Parathyroid adenoma (tissue), 2 donors: ENCODE measurements around the gene REV1.

Experiments used
- H2AFZ ChIP-seq: fragments of 300-600 bp; sonication (generic); one replicate; pipeline ENCODE4 v1.7.0; 2017; ENCODE audit warnings: antibody characterized with exemption, mild to moderate bottlenecking
- H3K27ac ChIP-seq: fragments of 300-600 bp; sonication (generic); one replicate; pipeline ENCODE4 v1.7.0; 2017
- H3K27me3 ChIP-seq: fragments of 300-600 bp; sonication (generic); one replicate; pipeline ENCODE4 v1.7.0; 2017; ENCODE audit warnings: low read length; ENCODE audit not compliant: control insufficient read depth, insufficient read depth
- H3K36me3 ChIP-seq: fragments of 300-600 bp; sonication (generic); one replicate; pipeline ENCODE4 v1.7.0; 2017; ENCODE audit warnings: low read length; ENCODE audit not compliant: control insufficient read depth, insufficient read depth
- H3K4me1 ChIP-seq: fragments of 300-600 bp; sonication (generic); one replicate; pipeline ENCODE4 v1.7.0; 2017; ENCODE audit warnings: control low read depth
- H3K4me2 ChIP-seq: fragments of 300-600 bp; sonication (generic); one replicate; pipeline ENCODE4 v1.7.0; 2017; ENCODE audit warnings: low read length
- H3K4me3 ChIP-seq: fragments of 300-600 bp; sonication (generic); one replicate; pipeline ENCODE4 v1.7.0; 2017; ENCODE audit warnings: low read depth, low read length
- H3K79me2 ChIP-seq: fragments of 300-600 bp; sonication (generic); one replicate; pipeline ENCODE4 v1.7.0; 2017; ENCODE audit warnings: control low read depth
- H3K9ac ChIP-seq: fragments of 300-600 bp; sonication (generic); one replicate; pipeline ENCODE4 v1.7.0; 2017; ENCODE audit warnings: mild to moderate bottlenecking
- H3K9me3 ChIP-seq: fragments of 300-600 bp; sonication (generic); one replicate; pipeline ENCODE4 v1.7.0; 2017; ENCODE audit warnings: low read length; ENCODE audit not compliant: control insufficient read depth
- TF ChIP-seq, protein P1 (sequence below): fragments of 300-600 bp; sonication (generic); IDR thresholded peaks from one replicate; pipeline ENCODE4 v1.7.0; 2017; ENCODE audit warnings: antibody characterized with exemption, mild to moderate bottlenecking
- donor health status: primary hyperparathyroidism.

Gene REV1

DNA sequence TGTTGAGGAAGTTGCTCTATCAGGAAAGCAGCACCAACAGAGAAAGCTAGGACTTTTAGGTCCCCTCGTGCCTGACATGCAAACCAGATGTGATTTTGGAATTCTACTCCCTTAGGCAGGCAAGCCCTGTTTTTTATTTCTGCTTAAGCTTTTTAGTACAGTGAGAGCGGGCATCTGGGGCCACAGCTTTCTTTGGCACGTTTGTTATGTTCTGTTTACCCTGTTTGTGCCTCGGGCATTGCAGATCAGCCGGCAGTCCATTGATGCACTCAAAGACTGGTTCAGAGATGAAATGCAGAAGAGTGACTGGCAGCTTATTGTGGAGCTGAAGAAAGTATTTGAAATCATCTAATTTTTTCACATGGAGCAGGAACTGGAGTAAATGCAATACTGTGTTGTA lies 90.8 kb downstream of the REV1 start:
- Histone ChIP-seq H3K4me3 (no peak overlapping the region), H3K9ac (no peak overlapping the region), H3K4me1 (no peaks in the 10 kb centered on the region), H3K36me3 (no peaks in the 10 kb centered on the region), H3K4me2 (no peak overlapping the region), H3K27me3 (no peaks in the 10 kb centered on the region), H3K27ac (no peak overlapping the region), H3K9me3 (no peaks in the 10 kb centered on the region), H2AFZ (no peak overlapping the region), H3K79me2 (no peaks in the 10 kb centered on the region)
- TF ChIP-seq, protein P1, sequence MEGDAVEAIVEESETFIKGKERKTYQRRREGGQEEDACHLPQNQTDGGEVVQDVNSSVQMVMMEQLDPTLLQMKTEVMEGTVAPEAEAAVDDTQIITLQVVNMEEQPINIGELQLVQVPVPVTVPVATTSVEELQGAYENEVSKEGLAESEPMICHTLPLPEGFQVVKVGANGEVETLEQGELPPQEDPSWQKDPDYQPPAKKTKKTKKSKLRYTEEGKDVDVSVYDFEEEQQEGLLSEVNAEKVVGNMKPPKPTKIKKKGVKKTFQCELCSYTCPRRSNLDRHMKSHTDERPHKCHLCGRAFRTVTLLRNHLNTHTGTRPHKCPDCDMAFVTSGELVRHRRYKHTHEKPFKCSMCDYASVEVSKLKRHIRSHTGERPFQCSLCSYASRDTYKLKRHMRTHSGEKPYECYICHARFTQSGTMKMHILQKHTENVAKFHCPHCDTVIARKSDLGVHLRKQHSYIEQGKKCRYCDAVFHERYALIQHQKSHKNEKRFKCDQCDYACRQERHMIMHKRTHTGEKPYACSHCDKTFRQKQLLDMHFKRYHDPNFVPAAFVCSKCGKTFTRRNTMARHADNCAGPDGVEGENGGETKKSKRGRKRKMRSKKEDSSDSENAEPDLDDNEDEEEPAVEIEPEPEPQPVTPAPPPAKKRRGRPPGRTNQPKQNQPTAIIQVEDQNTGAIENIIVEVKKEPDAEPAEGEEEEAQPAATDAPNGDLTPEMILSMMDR = no peak

DNA sequence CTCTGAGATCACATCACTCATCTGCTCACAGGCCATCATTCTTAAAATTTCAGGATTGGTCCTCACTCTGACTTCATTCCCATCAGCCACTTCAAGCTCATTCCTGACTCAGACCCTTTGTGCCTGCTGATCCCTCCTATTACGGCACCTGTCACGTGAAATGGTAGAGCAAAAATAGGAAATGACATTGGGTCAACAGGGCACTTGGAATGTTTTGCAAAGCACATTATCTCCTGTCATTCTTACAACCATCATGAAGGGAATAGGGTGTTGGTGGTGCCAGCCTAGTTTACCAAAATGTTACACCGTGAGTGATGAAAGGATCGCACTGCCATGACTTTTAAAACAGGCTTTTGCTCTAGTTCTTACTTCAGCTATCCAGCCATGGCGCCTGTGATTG lies 91.5 kb downstream of the REV1 start:
- Histone ChIP-seq H3K4me3 (no peak overlapping the region), H3K27ac (no peak overlapping the region), H3K9me3 (no peaks in the 10 kb centered on the region), H3K79me2 (no peaks in the 10 kb centered on the region), H2AFZ (no peak overlapping the region), H3K27me3 (no peaks in the 10 kb centered on the region), H3K4me1 (no peaks in the 10 kb centered on the region), H3K36me3 (no peaks in the 10 kb centered on the region), H3K4me2 (no peak overlapping the region), H3K9ac (no peak overlapping the region)
- TF ChIP-seq, protein P1 = no peak

DNA sequence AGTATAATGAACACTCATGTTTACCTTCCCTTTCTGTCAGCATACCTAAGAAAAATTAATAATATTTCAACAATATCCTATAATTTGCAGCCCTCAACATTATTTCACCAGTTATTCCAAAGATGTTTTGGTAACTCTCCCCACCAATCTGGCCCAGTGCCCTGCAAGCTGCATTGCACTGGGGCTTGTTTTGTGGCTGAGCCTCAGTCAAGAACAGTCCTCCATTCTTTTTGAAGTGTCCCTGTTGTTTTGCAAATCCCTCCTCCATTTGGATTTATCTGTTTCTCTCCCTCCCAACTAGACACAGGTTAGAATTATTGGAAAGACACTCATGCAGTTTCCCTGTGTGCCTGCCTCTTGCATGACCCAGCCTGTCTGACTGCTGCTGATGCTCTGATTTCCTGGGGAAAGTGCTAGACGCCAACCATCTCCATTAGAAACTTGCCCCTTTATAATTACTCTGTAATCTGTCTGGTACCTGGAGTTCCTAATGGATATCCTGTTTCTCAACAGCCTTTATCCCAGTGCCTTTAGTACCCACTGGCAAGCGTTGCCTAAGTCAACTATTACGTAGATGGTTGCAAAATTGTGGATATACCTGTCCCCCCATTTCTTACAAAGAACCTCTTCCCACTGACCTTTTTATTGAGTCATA lies 92.4 kb downstream of the REV1 start:
- H3K4me1 ChIP-seq = no peaks in the 10 kb centered on the region
- no peak overlapping the region for H3K9ac ChIP-seq
- H3K79me2 ChIP-seq = no peaks in the 10 kb centered on the region
- H3K36me3 ChIP-seq = no peaks in the 10 kb centered on the region
- H3K27ac ChIP-seq = no peak overlapping the region
- H3K9me3 ChIP-seq = no peaks in the 10 kb centered on the region
- H2AFZ ChIP-seq = no peak overlapping the region
- TF ChIP-seq, protein P1 = no peak
- H3K27me3 ChIP-seq = no peaks in the 10 kb centered on the region
- H3K4me2 ChIP-seq = no peak overlapping the region
- H3K4me3 ChIP-seq = no peak overlapping the region

DNA sequence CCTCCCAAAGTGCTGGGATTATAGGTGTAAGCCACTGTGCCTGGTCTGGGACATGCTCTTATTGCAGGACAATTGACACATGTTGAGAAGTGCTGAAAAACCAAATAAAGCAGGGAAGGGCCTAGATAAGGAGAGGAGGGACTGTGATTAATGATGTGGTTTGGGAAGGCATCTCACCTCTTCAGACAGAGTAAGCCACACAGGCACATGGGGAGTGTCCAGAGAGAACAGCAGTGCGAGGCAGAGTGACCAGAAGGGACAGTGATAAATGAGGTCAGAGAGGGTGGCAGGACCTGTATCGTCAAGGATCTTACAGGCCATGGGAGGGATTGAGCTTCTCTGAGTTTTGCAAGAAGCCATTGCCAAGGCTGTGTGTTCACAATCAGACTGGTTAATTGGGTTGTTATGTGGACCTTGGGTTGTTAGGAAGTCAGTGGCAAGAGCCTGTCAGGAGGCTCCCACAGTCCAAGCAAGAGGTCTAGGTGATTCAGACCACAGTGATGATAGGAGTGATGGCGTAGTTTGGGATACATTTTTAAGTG lies 94.2 kb downstream of the REV1 start:
- Histone ChIP-seq H3K79me2 (no peaks in the 10 kb centered on the region), H3K9me3 (no peaks in the 10 kb centered on the region), H3K4me2 (no peak overlapping the region), H3K4me1 (no peaks in the 10 kb centered on the region), H3K9ac (no peak overlapping the region), H3K27ac (no peak overlapping the region), H3K4me3 (no peak overlapping the region), H2AFZ (no peak overlapping the region), H3K27me3 (no peaks in the 10 kb centered on the region), H3K36me3 (no peaks in the 10 kb centered on the region)
- TF ChIP-seq, protein P1 = no peak

DNA sequence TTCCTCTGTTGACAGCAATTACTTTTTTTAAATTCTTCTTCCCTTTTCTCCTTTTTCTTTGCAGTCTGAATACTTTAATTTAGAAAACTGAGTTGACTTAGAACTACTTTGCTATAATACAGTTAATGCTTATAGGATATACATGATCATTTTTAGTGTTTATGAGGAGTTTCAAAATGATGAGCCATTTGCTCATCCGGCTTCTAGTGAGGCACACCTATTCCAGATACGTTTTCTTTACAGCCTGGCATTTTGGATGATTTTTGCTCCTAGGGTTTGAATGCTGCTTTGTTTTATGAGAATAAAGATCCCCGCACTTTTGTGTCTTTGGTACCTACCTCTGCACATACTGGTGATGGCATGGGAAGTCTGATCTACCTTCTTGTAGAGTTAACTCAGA lies 99.9 kb downstream of the REV1 start:
- Histone ChIP-seq H2AFZ (no peak overlapping the region), H3K27ac (no peak overlapping the region), H3K4me2 (no peak overlapping the region), H3K9me3 (no peaks in the 10 kb centered on the region), H3K9ac (no peak overlapping the region), H3K36me3 (no peaks in the 10 kb centered on the region), H3K27me3 (no peaks in the 10 kb centered on the region), H3K79me2 (no peaks in the 10 kb centered on the region), H3K4me1 (no peaks in the 10 kb centered on the region), H3K4me3 (no peak overlapping the region)
- TF ChIP-seq, protein P1 = no peak
